ENCODE measurements around the gene LRRC25. TPM values are rescaled to one million over a fixed set of nuclear protein-coding genes. Genes with fewer than 3 reads are reported as not detected.

The LRRC25 gene
- polyA plus RNA-seq, 1 experiment, result 0.12 TPM

GRCh38 chr19:18432275-18433014, 35.0 kb upstream of the LRRC25 start:
- peaks cover 13% of the 10 kb centered on the region; the same call in 1 of the 2 replicates for H3K9me3 ChIP-seq (ENCODE audit: control insufficient read depth, insufficient read depth, low read length)
- H3K4me3 ChIP-seq (ENCODE audit: low read depth, low read length), result no peak overlapping the region
- DNase-seq (ENCODE audit: low read depth, low spot score), result no peak
- no peak overlapping the region for H3K27ac ChIP-seq (ENCODE audit: low read depth, low read length)
- H3K27me3 ChIP-seq (ENCODE audit: control insufficient read depth, insufficient read depth, low read length), result no peaks in the 10 kb centered on the region
- CTCF ChIA-PET, result no interaction called here
- no peak for TF ChIP-seq CTCF (IDR thresholded peaks at IDR 0.05; ENCODE audit: low read depth, low read length)
- POLR2A ChIA-PET, result no interaction called here

- no peak for DNase-seq (ENCODE audit: low read depth, low spot score)
- CTCF ChIA-PET, result no interaction called here
- H3K4me3 ChIP-seq (ENCODE audit: low read depth, low read length), result no peak overlapping the region
- H3K9me3 ChIP-seq (ENCODE audit: control insufficient read depth, insufficient read depth, low read length), result peaks cover 13% of the 10 kb centered on the region; the same call in 1 of the 2 replicates
- POLR2A ChIA-PET, result interaction anchor here (0.6 kb wide), 1 partner anchor 70 kb away, joined by 3 read pairs; no protein-coding TSS in a partner anchor
- H3K27ac ChIP-seq (ENCODE audit: low read depth, low read length), result no peak overlapping the region
- no peaks in the 10 kb centered on the region for H3K27me3 ChIP-seq (ENCODE audit: control insufficient read depth, insufficient read depth, low read length)
- no peak for TF ChIP-seq CTCF (IDR thresholded peaks at IDR 0.05; ENCODE audit: low read depth, low read length)
Observed at GRCh38 chr19:18431351-18432197, 34.2 kb upstream of the LRRC25 start.

- no peak for TF ChIP-seq CTCF (IDR thresholded peaks at IDR 0.05; ENCODE audit: low read depth, low read length)
- H3K27ac ChIP-seq (ENCODE audit: low read depth, low read length), result no peak overlapping the region
- DNase-seq (ENCODE audit: low read depth, low spot score), result no peak
- CTCF ChIA-PET, result interaction anchor here (0.6 kb wide), 1 partner anchor 21 kb away, joined by 4 read pairs; no protein-coding TSS in a partner anchor
- H3K9me3 ChIP-seq (ENCODE audit: control insufficient read depth, insufficient read depth, low read length), result peaks cover 7% of the 10 kb centered on the region; the same call in 1 of the 2 replicates
- no peaks in the 10 kb centered on the region for H3K27me3 ChIP-seq (ENCODE audit: control insufficient read depth, insufficient read depth, low read length)
- POLR2A ChIA-PET, result no interaction called here
- H3K4me3 ChIP-seq (ENCODE audit: low read depth, low read length), result no peak overlapping the region
Observed at GRCh38 chr19:18430417-18431144, 33.2 kb upstream of the LRRC25 start.

GRCh38 chr19:18429717-18430416, 32.4 kb upstream of the LRRC25 start:
- TF ChIP-seq CTCF (IDR thresholded peaks at IDR 0.05; ENCODE audit: low read depth, low read length), result no peak
- Histone ChIP-seq H3K4me3 (ENCODE audit: low read depth, low read length) (no peak overlapping the region), H3K27ac (ENCODE audit: low read depth, low read length) (no peak overlapping the region)

More at GRCh38 chr19:18429717-18430416, 32.4 kb upstream of the LRRC25 start:
- CTCF ChIA-PET, result interaction anchor here (0.6 kb wide), 1 partner anchor 21 kb away, joined by 4 read pairs; no protein-coding TSS in a partner anchor
- H3K9me3 ChIP-seq (ENCODE audit: control insufficient read depth, insufficient read depth, low read length), result peaks cover 1% of the 10 kb centered on the region; the same call in 1 of the 2 replicates
- H3K27me3 ChIP-seq (ENCODE audit: control insufficient read depth, insufficient read depth, low read length), result no peaks in the 10 kb centered on the region
- POLR2A ChIA-PET, result no interaction called here
- no peak for DNase-seq (ENCODE audit: low read depth, low spot score)
